Measurements from ENCODE around the gene SLC25A3. TPM values are rescaled to one million over a fixed set of nuclear protein-coding genes. Genes with fewer than 3 reads are reported as not detected.

SLC25A3 gene
- total RNA-seq (2014; rRNA removed; shearing (Covaris generic)), result 941 and 1,024 TPM in 2 replicates
- polyA plus RNA-seq (2016; fragmentation: Nextera tagmentation; extraction: Ambion mirVana), result 472 and 480 TPM in 2 replicates

- Histone ChIP-seq H3K9me3 (ENCODE audit: low read depth) (no peaks in the 10 kb centered on the region), H4K20me1 (ENCODE audit: insufficient read depth) (peaks cover 18% of the 10 kb centered on the region; the same call in 1 of the 2 replicates), H3K4me2 (ENCODE audit: unreplicated experiment) (peak within 1 kb of the TSS; percentile 93), H3K79me2 (ENCODE audit: insufficient read depth) (peaks cover 50% of the 10 kb centered on the region), H3K27ac (peak within 1 kb of the TSS; percentile 86), H3K4me1 (ENCODE audit: insufficient read depth) (peaks cover 15% of the 10 kb centered on the region; the same call in 1 of the 2 replicates), H3K9me2 (ENCODE audit: insufficient read depth) (no peaks in the 10 kb centered on the region), H3K9ac (peak within 1 kb of the TSS; percentile 98), H2AFZ (peak within 1 kb of the TSS; percentile 90), H3K36me3 (ENCODE audit: low read depth) (peaks cover 32% of the 10 kb centered on the region), H3K4me3 (peak within 1 kb of the TSS; percentile 97), H3K27me3 (replicated peaks; ENCODE audit: insufficient read depth) (no peaks in the 10 kb centered on the region), H3F3A (ENCODE audit: insufficient read depth) (peaks cover 37% of the 10 kb centered on the region)
- no peak for TF ChIP-seq EZH2 (IDR thresholded peaks at IDR 0.05; ENCODE audit: insufficient read depth, poor library complexity, severe bottlenecking)
- no peak for TF ChIP-seq EZH2phosphoT487 (IDR thresholded peaks at IDR 0.05; ENCODE audit: insufficient read depth, low read depth)
- in situ Hi-C loops (cut with MboI), result no loop called here
- 1% methylated on average over 58 to 65 of the region's 67 CpGs for WGBS, 2 experiments (ENCODE audit: low coverage in 1 of 2, low lambda C conversion rate in 2 of 2, missing lambda C conversion rate in 2 of 2)
- DNase-seq, result peak; percentile 99
Measured at GRCh38 chr12:98593351-98594049, at the start of gene SLC25A3. Gene SLC25A3, plus strand, starts transcription at chr12:98593686. Its CDS starts 293 bp downstream, at chr12:98593979.

GRCh38 chr12:98543701-98544100, 49.8 kb upstream of the SLC25A3 start:
- peaks cover 39% of the 10 kb centered on the region for H3K79me2 ChIP-seq (ENCODE audit: insufficient read depth)
- H3K4me1 ChIP-seq (ENCODE audit: insufficient read depth), result 0 out of 2 replicates have a peak, but pooled peaks cover 7% of the 10 kb centered on the region
- TF ChIP-seq EZH2phosphoT487 (IDR thresholded peaks at IDR 0.05; ENCODE audit: insufficient read depth, low read depth), result no peak
- no peaks in the 10 kb centered on the region for H3F3A ChIP-seq (ENCODE audit: insufficient read depth)
- H3K4me3 ChIP-seq, result no peak overlapping the region
- H2AFZ ChIP-seq, result no peak overlapping the region
- H3K9me2 ChIP-seq (ENCODE audit: insufficient read depth), result no peaks in the 10 kb centered on the region
- no peak overlapping the region for H3K27ac ChIP-seq
- in situ Hi-C loops (cut with MboI), result no loop called here
- H3K27me3 ChIP-seq (replicated peaks; ENCODE audit: insufficient read depth), result no peaks in the 10 kb centered on the region
- H3K9me3 ChIP-seq (ENCODE audit: low read depth), result no peaks in the 10 kb centered on the region
- no peak overlapping the region for H3K9ac ChIP-seq
- no peak overlapping the region for H3K4me2 ChIP-seq (ENCODE audit: unreplicated experiment)
- H3K36me3 ChIP-seq (ENCODE audit: low read depth), result peaks cover 25% of the 10 kb centered on the region
- H4K20me1 ChIP-seq (ENCODE audit: insufficient read depth), result no peaks in the 10 kb centered on the region
- DNase-seq, result no peak

- Histone ChIP-seq H3K4me1 (ENCODE audit: insufficient read depth) (0 out of 2 replicates have a peak, but pooled peaks cover 7% of the 10 kb centered on the region), H3K27me3 (replicated peaks; ENCODE audit: insufficient read depth) (no peaks in the 10 kb centered on the region), H4K20me1 (ENCODE audit: insufficient read depth) (no peaks in the 10 kb centered on the region), H3K36me3 (ENCODE audit: low read depth) (peaks cover 31% of the 10 kb centered on the region), H3K9me2 (ENCODE audit: insufficient read depth) (no peaks in the 10 kb centered on the region), H3F3A (ENCODE audit: insufficient read depth) (no peaks in the 10 kb centered on the region), H2AFZ (no peak overlapping the region), H3K4me3 (no peak overlapping the region), H3K27ac (no peak overlapping the region), H3K9ac (no peak overlapping the region), H3K4me2 (ENCODE audit: unreplicated experiment) (no peak overlapping the region), H3K79me2 (ENCODE audit: insufficient read depth) (peaks cover 39% of the 10 kb centered on the region), H3K9me3 (ENCODE audit: low read depth) (no peaks in the 10 kb centered on the region)
- peak; percentile 26 for DNase-seq
- in situ Hi-C loops (cut with MboI), result no loop called here
- TF ChIP-seq EZH2 (IDR thresholded peaks at IDR 0.05; ENCODE audit: insufficient read depth, poor library complexity, severe bottlenecking) (no peak), EZH2phosphoT487 (IDR thresholded peaks at IDR 0.05; ENCODE audit: insufficient read depth, low read depth) (no peak)
- 100% methylated on average over 1 of the region's 1 CpG for WGBS, 2 experiments (ENCODE audit: low coverage in 1 of 2, low lambda C conversion rate in 2 of 2, missing lambda C conversion rate in 2 of 2)
Measured at GRCh38 chr12:98544751-98545150, 48.7 kb upstream of the SLC25A3 start.

- in situ Hi-C loops (cut with MboI), result loop anchor here (25.0 kb wide), 1 partner anchor 438 kb away; no protein-coding TSS in a partner anchor
Measured at GRCh38 chr12:98549371-98550110, 43.9 kb upstream of the SLC25A3 start.

More at GRCh38 chr12:98549371-98550110, 43.9 kb upstream of the SLC25A3 start:
- no peak for DNase-seq
- Histone ChIP-seq H3K27me3 (replicated peaks; ENCODE audit: insufficient read depth) (no peaks in the 10 kb centered on the region), H3K4me1 (ENCODE audit: insufficient read depth) (0 out of 2 replicates have a peak, but pooled peaks cover 2% of the 10 kb centered on the region), H3K9me2 (ENCODE audit: insufficient read depth) (no peaks in the 10 kb centered on the region), H4K20me1 (ENCODE audit: insufficient read depth) (no peaks in the 10 kb centered on the region), H3K4me3 (no peak overlapping the region), H2AFZ (no peak overlapping the region), H3K4me2 (ENCODE audit: unreplicated experiment) (no peak overlapping the region), H3K27ac (no peak overlapping the region), H3K9ac (no peak overlapping the region), H3K79me2 (ENCODE audit: insufficient read depth) (no peaks in the 10 kb centered on the region), H3F3A (ENCODE audit: insufficient read depth) (no peaks in the 10 kb centered on the region), H3K36me3 (ENCODE audit: low read depth) (peaks cover 25% of the 10 kb centered on the region), H3K9me3 (ENCODE audit: low read depth) (no peaks in the 10 kb centered on the region)
- 92% methylated on average over 5 of the region's 5 CpGs for WGBS, 2 experiments (ENCODE audit: low coverage in 1 of 2, low lambda C conversion rate in 2 of 2, missing lambda C conversion rate in 2 of 2)
- no peak for TF ChIP-seq EZH2phosphoT487 (IDR thresholded peaks at IDR 0.05; ENCODE audit: insufficient read depth, low read depth)
- TF ChIP-seq EZH2 (IDR thresholded peaks at IDR 0.05; ENCODE audit: insufficient read depth, poor library complexity, severe bottlenecking), result no peak
